NCI-H1436 treated with DMSO at 0.1 percent for 48 hours (cell line): ENCODE data around the gene TEKT5.
"Not testable (repeated sequence)": the region's sequence is repeated elsewhere in the genome, so short reads cannot be mapped to it uniquely, and the experiment has no call there.

ENCODE experiments used
- DNase-seq: peaks from one replicate; lab custom pipeline; 2025; lab: John Stamatoyannopoulos, UW

TEKT5 gene

DNA sequence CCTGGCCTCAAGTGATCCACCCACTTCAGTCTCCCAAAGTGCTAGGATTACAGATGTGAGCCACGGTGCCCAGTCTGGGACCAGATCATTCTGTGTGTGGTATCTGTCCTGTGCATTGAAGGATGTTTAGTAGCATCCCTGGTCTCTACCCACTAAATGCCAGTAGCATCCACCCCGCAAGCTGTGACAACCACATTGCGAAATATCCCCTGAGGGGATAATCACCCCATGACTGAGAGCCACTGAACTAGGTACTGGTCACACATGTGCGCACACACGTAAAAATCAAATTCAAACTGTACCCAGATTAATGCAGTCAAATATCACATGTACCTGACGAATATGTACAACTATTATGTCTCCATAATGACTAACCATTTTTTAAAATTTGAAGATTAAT, 35.8 kb downstream of the TEKT5 start:
- no peak for DNase-seq

DNA sequence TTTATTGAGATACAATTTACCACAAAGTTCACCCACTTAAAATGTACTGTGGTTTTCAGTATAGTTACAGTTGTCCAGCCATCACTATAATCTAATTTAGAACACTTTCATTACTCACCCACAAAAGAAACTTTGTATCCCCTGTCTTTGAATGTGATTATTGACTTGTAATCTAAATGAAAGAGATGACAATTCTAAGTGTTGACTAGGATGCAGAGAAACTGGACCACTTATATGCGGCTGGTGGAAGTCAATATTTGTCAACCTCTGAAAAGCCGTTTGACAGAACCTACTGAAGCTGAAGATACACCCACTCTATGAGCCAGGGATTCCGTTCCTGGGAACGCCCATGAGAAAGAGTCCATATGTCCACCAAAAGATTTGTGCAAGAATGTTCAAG, 36.8 kb downstream of the TEKT5 start:
- no peak for DNase-seq

DNA sequence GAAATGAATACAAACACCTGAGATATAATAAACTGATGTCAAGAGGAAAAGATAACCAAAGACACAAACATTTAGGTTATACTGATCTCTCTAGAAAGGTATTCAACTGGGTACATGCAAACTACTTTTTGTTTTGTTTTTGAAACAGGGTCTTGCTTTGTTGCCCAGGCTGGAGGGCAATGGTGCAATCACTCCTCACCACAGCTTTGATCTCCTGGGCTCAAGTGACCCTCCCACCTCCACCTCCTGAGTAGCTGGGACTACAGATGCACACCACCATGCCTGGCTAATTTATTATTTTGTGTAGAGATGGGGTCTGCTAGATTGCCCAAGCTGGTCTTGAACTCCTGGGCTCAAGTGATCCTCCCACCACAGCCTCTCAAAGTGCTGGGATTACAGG, 38.1 kb downstream of the TEKT5 start:
- DNase-seq, result no peak

DNA sequence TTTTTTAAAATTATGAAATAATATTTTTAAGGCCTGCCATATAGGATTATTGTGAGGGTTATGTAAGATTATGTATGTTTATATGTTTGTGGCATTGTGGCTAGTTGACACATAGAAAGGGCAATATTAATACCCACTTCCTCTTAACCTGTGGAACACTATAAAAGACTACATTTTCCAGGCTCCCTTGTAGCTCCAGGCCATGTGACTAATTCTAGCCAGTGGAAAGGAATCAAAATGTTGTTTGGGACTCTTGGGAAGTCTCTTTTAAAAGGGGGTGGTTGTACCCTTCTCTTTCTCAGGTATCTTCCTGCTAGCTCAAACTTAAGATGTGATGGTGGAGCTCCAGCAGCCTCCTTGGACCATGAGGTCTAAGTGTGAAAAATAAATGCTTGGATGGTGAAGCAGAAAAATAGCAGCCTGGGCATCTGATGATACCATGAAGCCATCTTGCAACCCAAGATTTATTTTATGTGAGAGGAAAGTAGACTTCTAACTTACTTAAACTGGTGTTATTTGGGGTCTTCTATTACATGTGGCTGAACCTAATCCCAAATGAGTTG, 39.2 kb downstream of the TEKT5 start:
- DNase-seq, result no peak

DNA sequence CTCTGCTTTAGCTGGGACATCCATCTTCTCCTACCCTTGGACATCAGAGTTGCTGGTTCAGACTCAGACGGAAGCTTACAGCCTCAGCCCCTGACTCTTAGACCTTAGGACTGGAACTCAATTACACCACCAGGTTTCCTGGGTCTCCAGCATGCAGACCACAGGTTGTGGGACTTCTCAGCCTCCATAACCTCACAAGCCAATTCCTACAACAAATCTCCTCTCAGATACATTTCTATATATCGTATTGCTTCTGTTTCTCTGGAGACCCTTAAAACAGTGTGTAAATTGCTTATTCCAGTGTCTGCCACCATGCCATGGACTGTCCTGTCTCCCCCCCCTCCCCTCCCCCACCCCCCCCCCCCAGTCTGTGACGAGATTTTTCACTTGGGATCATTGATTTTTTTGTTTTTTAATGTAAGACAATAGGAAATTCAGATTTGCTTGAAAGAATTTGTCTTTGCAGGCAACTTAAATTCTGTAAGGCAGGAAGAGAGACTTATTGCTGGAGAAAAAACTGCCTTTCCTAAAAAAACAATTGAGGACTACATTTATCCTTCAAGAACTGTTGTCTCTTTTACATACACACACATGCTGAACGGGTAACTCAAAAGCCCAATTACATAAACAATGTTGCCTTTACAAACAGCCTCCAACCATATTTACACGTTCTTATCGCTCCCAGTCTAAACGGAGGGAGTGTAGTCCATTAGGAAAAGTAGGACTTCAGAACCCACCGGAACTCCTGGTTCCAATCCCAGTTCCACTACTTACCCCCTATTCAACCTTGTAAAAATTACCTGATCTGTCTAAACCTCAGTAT, 39.9 kb downstream of the TEKT5 start:
- DNase-seq, result no peak

DNA sequence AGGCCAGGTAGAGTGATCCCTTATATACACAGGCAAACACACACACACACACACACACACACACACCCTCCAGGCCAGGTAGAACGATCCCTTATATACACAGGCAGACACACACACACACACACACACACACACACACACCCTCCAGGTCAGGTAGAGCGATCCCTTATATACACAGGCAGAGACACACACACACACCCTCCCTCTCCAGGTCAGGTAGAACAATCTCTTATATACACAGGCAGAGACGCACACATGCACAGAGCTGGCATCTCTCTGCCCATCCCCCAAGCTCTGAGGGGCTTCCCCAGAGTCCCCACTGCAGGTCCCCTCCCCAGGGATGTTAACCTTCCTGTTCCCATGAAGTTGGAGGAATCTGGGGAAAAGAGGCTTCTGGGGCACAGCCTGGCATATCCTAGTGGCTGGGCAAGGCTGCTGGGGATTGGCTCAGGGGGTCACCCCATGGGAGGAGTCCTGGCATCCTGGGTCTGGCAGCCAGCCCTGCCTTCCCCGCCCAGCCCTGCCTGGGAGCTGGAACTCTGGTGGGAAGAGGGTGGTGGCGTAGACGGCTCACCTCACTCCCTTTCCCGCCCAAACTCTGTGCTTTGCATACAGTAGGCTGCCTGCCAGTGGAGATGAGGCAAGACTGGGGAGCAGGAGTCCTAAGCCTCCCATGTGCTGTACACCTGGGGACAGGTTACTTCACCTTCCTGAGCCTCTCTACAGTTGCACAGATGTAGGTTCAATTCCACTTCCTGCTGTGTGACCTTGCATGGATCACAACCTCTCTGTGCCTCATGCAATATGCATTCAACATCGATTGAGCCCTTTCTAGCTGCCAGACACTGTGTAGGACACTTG, 41.8 kb downstream of the TEKT5 start:
- peak; percentile 61 for DNase-seq

DNA sequence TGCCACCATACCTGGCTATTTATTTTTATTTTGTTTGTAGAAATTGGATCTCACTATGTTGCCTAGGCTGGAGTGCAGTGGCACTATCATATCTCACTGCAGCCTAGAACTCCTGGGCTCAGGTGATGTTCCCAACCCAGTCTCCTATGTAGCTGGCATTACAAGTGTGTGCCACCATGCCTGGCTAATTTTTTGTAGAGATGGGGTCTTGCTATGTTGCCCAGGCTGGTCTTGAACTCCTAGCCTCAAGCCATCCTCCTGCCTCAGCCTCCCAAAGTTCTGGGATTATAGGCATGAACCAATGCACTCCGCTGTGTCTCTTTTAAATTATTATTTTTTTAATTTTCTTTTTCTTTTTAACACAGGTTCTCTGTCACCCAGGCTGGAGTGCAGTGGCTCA, 45.6 kb downstream of the TEKT5 start:
- DNase-seq, result not testable (repeated sequence)

DNA sequence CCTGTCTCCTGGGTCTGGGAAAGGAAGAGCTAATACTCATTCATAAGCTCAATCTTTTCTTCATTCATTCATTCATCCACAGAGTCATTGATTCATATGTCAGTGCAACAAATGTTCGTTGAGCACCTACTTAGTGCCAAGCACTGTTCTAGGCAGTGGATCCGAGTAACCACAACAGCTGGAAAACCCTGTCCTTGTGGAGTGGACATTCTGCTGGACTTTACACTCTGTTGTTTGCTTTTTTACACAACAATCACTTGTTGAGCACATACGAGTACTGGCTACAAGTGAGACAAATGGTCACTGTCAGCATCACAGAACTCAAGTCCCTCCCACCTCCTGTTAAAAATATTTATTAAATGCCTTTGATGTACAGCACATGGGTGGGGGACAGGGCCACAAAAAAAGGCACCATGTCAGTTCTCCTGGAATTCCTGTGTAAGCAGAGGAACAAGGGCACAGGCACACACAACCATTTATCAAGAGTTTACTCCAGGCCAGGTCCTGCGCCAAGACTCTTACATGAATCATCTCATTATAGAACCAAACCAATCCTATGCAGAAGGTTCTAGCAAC, 46.9 kb downstream of the TEKT5 start:
- no peak for DNase-seq

DNA sequence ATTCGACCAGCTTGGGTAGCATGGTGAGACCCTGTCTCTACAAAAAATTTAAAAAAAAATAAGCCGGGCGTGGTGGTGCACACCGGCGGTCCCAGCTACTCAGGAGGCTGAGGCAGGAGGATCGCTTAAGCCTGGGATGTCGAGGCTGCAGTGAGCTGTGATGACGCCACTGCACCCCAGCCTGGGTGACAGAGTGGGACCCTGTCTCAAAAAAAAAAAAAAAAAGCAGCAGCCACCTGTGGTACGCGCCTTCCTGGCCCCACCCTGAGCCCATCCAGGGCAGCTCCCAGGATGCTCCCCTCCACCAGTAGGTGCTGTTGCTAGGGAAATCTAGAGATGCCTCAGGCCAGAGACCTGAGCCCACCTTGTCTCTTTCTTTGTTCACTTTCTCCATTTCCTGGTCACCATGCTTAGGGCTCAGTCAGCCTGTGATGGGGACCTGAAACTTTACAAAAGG, 47.4 kb downstream of the TEKT5 start:
- no peak for DNase-seq

DNA sequence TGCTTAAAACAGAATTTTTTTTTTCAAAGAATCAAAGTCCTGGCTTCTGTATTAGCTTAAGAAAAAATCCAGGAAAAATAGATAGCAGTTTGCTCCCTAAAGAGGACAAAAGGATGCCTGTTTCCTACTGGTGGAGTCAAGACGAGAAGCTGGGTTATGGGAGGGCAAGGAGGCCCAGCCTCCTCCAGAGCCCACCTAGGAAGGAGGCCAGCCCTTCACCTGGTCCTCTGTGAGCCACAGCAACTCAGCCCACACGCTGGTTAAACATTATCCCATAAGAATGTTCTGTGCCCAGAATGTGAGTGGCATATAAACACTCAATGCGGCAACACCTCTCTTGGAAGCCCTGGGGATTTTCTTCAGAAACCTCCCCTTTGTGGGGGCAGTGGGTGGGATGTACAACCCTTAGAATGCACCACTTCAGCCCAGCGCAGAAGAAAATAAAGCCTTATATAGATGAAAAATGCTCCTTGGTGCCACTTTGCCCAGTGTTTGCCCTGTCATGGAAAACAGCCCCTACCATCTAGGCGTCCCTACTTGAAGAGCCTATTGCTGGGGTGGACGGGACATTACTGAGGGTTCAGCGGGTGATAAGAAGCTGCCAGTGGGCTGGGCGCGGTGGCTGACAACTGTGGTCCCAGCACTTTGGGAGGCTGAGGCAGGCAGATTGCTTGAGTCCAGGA, 48.0 kb downstream of the TEKT5 start:
- DNase-seq, result no peak

DNA sequence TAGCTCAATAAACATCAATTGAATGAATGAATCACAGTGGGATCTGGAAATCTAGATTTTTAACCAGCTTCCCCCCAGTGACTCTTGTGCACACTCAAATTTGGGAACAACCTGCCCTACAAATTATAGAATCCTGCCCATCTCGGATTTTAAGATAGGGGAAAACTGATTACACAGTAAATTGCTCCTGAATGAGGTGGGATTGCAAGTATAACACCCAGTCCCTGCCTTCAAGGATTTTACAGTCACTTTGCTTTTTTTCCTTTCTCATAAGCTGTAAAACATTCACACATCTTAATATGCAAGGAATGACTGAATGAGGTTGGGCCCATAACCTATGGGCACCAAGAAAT, 48.5 kb downstream of the TEKT5 start:
- no peak for DNase-seq

DNA sequence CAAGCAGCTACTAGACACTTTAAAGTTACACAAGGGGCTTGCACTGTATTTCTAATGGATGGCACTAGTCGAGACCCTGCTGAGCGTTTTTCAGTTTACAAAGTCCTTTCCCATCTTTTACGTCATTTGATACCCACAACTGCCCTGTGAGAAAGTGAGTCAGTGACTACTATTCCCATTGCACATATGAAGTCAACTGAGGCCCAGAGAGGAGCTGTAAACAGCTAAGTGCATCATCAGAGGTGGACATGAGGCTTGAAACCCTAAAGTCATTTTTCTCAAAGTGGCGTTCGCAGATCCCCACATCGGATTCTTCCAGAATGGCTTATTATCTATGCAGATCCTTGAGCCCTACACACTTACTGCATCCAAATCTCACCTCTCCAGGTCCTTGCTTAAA, 50.6 kb downstream of the TEKT5 start:
- DNase-seq, result no peak

DNA sequence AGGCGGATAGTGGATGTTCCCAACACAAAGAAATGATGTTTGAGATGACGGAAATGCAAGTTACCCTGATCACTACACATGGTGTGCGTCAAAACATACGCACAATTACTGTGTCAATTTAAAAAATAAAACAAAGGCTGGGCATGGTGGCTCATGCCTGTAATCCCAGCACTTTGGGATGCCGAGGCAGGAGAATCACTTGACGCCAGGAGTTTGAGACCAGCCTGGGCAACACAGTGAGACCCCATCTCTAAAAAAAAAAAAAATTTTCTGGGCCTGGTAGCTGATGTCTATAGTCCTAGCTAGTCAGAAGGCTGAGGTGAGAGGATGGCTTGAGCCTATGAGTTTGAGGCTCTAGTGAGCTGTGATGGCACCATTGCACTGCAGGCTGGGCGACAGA, 51.8 kb downstream of the TEKT5 start:
- no peak for DNase-seq

DNA sequence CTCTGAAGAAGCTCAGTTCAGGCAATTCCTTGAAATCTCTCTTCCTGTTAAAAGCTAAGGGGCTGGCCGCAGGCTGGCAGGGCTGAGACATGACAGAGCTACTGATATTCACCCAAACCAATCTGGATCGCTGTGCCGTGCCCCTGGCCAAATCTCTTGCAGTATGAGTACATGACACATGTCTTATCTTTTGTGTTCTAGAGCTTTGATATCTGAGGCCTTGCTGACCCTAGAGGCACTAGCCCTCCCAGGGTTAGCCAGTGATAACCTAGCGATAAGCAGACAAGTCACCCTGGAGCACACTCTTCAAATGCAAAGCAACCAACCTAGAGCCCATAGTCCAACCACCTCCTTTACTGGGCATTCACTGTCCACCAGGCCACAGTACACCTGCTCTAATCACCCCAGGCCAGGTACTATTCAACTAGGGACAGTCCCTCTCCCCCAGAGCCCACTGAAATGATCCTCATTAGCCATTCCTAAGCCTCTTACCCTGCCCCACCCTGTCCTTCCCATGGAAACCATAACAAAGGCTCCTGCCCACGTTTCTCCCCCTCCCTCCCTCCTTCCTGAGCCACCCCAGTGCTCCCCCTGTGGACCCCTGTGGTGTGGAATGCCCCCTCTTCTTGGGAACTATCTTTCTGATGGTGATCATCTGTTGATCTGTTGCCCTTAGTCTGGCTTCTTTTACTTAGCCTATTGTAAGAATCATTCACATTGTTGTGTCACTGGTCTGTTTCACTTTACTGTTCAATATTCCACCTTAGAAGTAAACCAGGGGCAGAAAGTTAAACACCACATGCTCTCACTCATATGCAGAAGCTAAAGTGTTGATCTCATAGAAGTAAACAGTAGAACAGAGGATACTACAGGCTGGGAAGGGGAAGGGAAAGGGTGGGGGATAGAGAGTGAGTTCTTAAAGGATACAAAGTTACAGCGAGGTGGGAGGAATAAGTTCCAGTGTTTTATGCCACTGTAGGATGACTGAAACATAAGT, 52.5 kb downstream of the TEKT5 start:
- DNase-seq, result no peak

DNA sequence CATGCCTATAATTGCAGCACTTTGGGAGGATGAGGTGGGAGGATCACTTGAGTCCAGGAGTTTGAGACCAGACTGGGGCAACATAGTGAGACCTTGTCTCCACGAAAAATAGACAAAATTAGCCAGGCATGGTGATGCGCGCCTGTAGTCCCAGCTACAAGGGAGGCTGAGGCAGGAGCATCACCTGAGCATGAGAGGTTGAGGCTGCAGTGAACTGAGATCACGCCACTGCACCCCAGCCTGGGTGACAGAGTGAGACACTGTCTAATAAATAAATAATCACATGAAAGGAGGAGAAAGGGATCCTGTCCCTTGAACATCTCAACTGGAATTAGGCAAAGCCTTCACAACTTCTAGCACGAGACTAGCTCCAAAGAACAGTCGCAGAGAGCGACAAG, 53.2 kb downstream of the TEKT5 start:
- no peak for DNase-seq

DNA sequence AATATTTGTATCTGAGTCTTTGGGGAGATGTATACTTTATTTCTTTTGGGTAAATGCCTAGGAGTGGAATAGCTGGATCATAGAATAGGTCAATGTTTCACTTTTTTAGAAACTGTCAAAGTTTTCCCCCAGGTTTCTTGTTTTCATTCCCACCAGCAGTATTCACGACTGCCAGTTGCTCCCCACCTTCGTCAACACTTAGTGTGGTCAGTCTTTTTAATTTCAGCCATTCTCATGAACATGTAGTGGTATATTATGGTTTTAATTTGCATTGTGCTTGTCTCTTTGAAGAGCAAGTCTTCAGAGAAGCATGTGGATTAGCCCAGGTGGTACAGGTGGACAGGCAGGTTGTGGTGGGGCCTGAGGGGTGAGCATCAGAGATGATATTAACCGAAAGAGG, 53.8 kb downstream of the TEKT5 start:
- DNase-seq, result no peak

DNA sequence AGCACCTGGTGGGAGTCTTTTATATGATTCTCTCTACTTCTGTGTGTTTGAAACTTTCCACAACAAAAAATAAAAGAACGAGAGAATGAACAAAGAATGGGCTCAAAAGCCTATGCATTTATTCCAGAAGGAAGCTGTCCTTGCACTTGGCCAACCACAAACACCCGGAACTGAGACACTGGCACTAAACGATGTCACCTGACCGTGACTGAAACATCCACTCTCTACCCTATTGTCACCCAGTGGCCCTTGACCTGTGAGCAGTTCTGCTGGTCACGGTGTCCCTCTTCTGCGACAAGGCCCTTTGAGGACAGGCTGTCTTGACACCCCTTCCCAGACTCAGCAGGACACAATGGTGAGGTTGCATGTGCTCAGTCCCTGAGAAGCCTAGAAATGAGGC, 56.6 kb downstream of the TEKT5 start:
- no peak for DNase-seq

DNA sequence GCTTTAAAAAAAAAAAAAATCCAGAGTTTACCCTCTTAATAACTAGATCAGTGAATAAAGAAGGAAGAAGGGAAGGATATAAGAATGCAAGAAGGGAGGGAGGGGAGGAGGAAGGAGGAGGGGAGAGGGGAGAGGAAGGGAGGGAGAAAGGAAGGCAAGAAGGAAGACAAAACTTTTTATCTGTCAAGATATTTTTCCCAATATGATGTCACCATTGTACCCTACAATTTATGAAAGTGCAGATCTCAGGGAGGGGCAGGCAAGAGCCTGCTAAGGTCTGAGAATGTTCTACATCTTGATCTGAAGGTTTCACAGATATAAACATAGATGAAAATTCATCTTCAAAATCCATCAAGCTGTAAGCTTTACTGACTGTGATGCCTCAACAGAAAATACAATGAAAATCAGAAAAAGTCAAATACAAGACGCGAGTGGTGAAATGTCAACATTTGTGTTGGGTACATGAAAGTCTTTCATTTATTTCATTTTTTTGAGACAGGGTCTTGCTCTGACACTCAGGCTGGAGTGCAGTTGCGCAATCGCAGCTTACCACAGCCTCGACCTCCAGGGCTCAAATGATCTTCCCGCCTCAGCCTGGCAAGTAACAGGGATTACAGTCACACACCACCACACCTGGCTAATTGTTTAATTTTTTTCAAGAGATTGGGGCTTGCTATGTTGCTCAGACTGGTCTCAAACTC, 57.2 kb downstream of the TEKT5 start:
- no peak for DNase-seq

DNA sequence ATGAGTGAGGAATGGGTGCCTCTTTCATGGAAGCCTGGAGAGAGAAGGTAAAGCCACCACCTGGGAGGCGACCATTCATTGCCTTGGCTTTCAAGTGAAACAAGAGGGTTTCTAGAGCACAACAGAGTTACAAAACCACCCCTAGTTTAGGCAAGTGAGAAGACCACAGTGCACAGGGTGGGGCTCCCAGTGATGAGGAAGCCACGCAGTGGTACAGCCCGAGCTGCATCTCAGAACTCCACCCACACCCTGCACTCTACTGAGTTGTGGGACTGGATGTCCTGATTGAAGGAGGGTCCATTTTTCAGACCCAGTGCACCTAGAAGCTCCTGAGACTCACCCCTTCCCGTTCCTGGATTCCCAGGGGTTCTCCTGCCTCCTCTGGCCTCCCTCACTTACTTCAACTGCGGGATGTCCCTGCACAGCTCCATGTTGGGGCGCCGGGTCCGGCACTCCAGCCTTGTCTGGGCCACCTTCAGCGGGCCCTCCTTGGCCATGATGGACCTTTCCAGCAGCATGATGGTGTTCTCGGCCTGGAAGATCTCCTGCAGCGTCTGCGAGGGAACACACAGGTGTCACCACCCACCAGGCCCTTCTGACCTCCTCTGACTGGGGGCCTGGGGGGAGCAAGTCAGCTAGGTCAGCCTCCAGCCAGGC, 59.2 kb downstream of the TEKT5 start:
- DNase-seq, result no peak

DNA sequence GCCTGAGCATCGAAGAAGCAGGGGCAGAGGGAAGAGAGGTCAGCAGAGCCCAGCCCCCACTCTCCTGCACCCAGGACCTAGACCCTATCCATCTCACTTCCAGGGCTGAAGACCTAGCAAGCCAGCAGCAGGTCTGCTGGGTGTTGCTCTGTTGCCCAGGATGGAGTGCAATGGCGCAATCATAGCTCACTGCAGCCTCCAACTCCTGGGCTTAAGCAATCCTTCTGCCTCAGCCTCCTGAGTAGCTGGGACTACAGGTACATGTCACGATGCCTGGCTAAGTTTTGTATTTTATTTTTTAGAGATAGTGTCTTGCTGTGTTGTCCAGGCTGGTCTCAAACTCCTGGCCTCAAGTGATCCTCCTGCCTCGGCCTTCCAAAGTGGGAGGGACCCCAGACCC, 61.3 kb downstream of the TEKT5 start:
- DNase-seq, result not testable (repeated sequence)
